Lower leg skin (tissue), 3 donors: ENCODE results near the gene CCDC57.

Experiments used
- CTCF ChIP-seq, 3 donors: fragments of 450-650 bp; IDR thresholded peaks; one replicate each; pipeline ENCODE4 v1.5.1; 2016; ENCODE audit warnings: antibody characterized with exemption in 3 of 3, mild to moderate bottlenecking in 3 of 3, moderate library complexity in 2 of 3
- POLR2A ChIP-seq, 2 donors: fragments of 450-650 bp; IDR thresholded peaks; one replicate each; pipeline ENCODE4 v1.6.1; 2016 to 2017; ENCODE audit warnings: antibody characterized with exemption in 2 of 2, mild to moderate bottlenecking in 1 of 2, moderate library complexity in 1 of 2

- TF ChIP-seq POLR2A (IDR thresholded peaks at IDR 0.05) (no peak), CTCF (IDR thresholded peaks at IDR 0.05) (no peak)
These were observed 57.0 kb downstream of the CCDC57 start for GRCh38 chr17:82155606-82156005.
